Measurements from ENCODE around the gene KIF16B.

Gene KIF16B

GRCh38 chr20:16590041-16590633, 16.9 kb upstream of the KIF16B start:
- H3K4me3 ChIP-seq (ENCODE audit: low read depth, low read length) = no peak overlapping the region
- TF ChIP-seq CTCF (IDR thresholded peaks at IDR 0.05; ENCODE audit: control insufficient read depth, extremely low read depth, insufficient read depth) = no peak
- no peak for DNase-seq (ENCODE audit: low read depth)

GRCh38 chr20:16589623-16590022, 16.4 kb upstream of the KIF16B start:
- DNase-seq (ENCODE audit: low read depth) = no peak
- peak; percentile 51 for TF ChIP-seq CTCF (IDR thresholded peaks at IDR 0.05; ENCODE audit: control insufficient read depth, extremely low read depth, insufficient read depth)

GRCh38 chr20:16588241-16588640, 15.0 kb upstream of the KIF16B start:
- H3K4me3 ChIP-seq (ENCODE audit: low read depth, low read length) = no peak overlapping the region
- DNase-seq (ENCODE audit: low read depth) = no peak
- TF ChIP-seq CTCF (IDR thresholded peaks at IDR 0.05; ENCODE audit: control insufficient read depth, extremely low read depth, insufficient read depth) = no peak

More at GRCh38 chr20:16589623-16590022, 16.4 kb upstream of the KIF16B start:
- no peak overlapping the region for H3K4me3 ChIP-seq (ENCODE audit: low read depth, low read length)

- no peak overlapping the region for H3K4me3 ChIP-seq (ENCODE audit: low read depth, low read length)
- DNase-seq (ENCODE audit: low read depth) = no peak
- TF ChIP-seq CTCF (IDR thresholded peaks at IDR 0.05; ENCODE audit: control insufficient read depth, extremely low read depth, insufficient read depth) = no peak
These were observed 13.8 kb upstream of the KIF16B start for GRCh38 chr20:16587066-16587465.

- no peak for TF ChIP-seq CTCF (IDR thresholded peaks at IDR 0.05; ENCODE audit: control insufficient read depth, extremely low read depth, insufficient read depth)
- DNase-seq (ENCODE audit: low read depth) = no peak
- no peak overlapping the region for H3K4me3 ChIP-seq (ENCODE audit: low read depth, low read length)
These were observed 10.2 kb upstream of the KIF16B start for GRCh38 chr20:16583474-16583873.

- no peak overlapping the region for H3K4me3 ChIP-seq (ENCODE audit: low read depth, low read length)
- no peak for TF ChIP-seq CTCF (IDR thresholded peaks at IDR 0.05; ENCODE audit: control insufficient read depth, extremely low read depth, insufficient read depth)
- no peak for DNase-seq (ENCODE audit: low read depth)
These were observed 8.0 kb upstream of the KIF16B start for GRCh38 chr20:16581241-16581640.

GRCh38 chr20:16580620-16581019, 7.4 kb upstream of the KIF16B start:
- DNase-seq (ENCODE audit: low read depth) = no peak
- no peak for TF ChIP-seq CTCF (IDR thresholded peaks at IDR 0.05; ENCODE audit: control insufficient read depth, extremely low read depth, insufficient read depth)
- H3K4me3 ChIP-seq (ENCODE audit: low read depth, low read length) = no peak overlapping the region

All from LNCaP clone FGC (cell line).